Vagina (tissue), 2 donors: ENCODE data around the gene UCHL3.

ENCODE experiments used
- CTCF ChIP-seq, 3 experiments: fragments of 450-650 bp in 2 of 3; fragments of 200-600 bp in 1 of 3; sonication (generic) in 1 of 3; IDR thresholded peaks; one replicate each; pipeline ENCODE4 v1.5.1; 2017 to 2019; ENCODE audit warnings: antibody characterized with exemption in 3 of 3, mild to moderate bottlenecking in 2 of 3, moderate library complexity in 2 of 3
- POLR2AphosphoS5 ChIP-seq, 2 donors: sonication (generic); formaldehyde crosslinking; IDR thresholded peaks; one replicate each; pipeline ENCODE4 v1.9.0; 2017; ENCODE audit warnings: antibody characterized with exemption in 2 of 2, mild to moderate bottlenecking in 2 of 2, low read depth in 1 of 2; ENCODE audit not compliant: insufficient read depth in 1 of 2

GRCh38 chr13:75569576-75569975, 20.0 kb downstream of the UCHL3 start:
- TF ChIP-seq CTCF (IDR thresholded peaks at IDR 0.05), result no peak
- no peak for TF ChIP-seq POLR2AphosphoS5 (IDR thresholded peaks at IDR 0.05; ENCODE audit: insufficient read depth in 1 of 2, low read depth in 1 of 2)
